Activated effector memory CD4-positive, alpha-beta T cell treated with Interleukin-2 at 50 U/mL for 16 hours (primary cell): ENCODE data around the gene CDH5.

Experiments used
- DNase-seq: peaks from one replicate; pipeline ENCODE4 v3.0.0-alpha.2; 2020

Gene CDH5

DNA sequence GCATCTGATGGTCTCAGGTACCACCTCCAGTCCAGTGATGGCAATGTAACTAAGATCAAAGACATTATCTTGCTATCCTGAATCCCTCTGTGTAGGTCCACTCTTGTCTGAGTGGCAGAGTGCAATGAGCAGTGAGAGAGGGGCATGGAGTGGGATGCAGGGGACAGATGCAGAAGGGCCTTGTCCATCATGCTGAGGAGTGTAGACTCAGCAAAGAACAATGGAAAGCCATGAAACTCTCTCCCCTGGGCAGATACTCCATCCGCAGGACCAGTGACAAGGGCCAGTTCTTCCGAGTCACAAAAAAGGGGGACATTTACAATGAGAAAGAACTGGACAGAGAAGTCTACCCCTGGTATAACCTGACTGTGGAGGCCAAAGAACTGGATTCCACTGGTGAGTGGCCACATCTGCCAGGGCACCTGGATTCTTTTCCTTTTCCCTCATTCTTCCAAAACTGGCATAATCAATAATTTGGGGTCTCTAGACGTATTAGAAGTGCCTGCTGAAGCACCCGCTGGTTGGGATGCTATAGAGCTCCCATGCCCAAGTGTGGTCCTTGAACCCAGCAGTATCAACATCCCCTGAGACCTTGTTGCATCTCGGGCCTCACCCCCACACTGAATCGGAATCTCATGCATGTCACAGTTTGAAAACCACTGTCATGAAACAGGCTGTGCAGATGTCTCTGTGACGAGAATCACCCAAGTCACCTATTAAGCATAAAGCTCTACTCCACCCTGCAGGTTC is 29.5 kb downstream of the CDH5 start:
- no peak for DNase-seq

DNA sequence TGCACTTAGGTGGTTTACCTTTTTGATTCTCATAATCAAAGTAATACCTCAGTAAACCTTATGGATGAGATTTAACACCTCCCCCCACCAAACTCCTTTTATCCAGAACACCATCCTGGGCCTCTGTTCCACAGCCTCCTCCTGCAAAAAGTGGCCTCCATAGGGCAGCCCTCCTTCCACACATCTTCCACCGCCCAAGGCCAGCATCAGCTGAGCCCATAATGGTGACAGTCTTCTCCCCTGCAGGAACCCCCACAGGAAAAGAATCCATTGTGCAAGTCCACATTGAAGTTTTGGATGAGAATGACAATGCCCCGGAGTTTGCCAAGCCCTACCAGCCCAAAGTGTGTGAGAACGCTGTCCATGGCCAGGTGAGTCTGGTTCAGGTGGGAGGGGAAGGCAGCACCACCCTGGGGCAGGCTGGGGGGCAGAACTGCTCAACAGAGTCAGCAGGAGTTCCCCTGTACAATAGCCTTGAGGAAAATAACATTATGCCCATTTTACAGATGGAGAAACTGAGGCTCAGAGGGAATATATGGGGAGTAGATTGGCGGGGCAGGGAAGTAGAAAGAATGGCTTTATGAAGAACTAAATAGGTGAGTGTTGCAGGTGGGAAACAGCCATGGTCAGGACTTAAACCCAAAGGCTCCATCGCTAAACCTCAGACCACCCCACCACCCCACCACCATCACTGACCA is 31.4 kb downstream of the CDH5 start:
- DNase-seq = no peak

DNA sequence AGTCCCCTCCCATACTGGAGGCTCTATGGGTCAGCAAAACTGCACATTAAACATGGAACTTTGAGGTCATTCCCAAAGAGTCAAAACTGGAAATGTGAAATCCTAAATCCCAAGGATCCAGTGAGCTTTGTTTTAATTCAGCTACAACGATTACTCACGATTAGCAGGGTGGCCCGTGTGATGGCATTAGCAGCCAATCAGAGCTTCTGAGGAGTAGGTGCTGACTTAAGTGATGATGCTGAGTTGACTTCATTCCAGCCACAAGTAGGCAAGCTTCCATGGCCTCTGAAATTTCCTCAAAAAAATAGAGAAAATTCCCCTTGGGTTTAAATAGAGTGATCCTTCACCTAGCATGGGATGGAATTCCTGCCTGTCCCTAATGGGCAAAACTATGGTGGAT is 32.5 kb downstream of the CDH5 start:
- no peak for DNase-seq

DNA sequence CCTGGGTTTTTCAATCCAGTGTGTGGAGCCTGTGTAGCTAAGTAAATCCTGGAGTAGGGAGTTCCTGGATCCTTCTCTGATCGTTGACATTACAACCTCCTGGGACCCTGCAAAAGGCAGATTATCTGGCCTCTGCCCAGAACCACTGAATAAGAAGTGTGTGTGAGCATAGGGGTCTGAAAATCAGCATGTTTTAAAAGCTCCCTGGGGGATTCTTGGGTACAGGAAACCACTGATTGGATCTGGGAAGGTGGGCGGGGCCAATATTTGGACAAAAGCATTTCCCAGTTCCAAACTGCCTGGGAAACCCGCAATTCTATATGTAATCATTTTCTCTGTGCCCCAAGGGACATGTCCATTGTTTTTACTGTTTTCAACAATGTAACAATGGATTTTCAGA is 33.4 kb downstream of the CDH5 start:
- no peak for DNase-seq

DNA sequence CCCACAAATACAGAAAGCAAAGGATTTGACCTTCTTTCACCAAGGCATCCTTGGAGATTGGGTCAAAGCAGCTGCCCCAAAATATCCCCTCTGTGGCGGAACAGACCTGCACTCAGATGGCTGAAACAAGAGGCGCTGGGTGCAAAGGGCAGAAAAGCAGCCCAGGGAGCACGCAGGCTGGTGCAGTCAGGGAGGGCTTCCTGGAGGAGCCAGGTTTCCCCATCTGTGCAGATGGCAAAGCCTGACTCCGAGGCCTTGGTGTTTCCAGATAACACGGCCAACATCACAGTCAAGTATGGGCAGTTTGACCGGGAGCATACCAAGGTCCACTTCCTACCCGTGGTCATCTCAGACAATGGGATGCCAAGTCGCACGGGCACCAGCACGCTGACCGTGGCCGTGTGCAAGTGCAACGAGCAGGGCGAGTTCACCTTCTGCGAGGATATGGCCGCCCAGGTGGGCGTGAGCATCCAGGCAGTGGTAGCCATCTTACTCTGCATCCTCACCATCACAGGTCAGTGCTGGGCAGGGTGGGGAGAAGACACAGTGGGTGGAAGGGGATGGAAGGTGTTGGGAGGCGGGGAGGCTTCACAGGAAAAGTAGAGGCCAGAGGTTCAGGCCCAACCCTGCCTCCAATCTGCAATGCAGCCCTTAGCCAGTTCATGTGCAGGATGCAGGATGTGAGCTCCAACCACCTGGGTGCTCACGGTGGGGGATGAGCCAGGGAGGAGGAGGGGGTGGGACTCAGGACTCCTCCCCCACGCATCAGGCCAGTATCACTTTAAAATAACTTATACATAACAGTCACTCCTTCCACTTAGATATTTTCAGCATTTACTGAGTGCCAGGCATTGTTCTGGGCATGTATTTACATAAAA is 34.3 kb downstream of the CDH5 start:
- no peak for DNase-seq

DNA sequence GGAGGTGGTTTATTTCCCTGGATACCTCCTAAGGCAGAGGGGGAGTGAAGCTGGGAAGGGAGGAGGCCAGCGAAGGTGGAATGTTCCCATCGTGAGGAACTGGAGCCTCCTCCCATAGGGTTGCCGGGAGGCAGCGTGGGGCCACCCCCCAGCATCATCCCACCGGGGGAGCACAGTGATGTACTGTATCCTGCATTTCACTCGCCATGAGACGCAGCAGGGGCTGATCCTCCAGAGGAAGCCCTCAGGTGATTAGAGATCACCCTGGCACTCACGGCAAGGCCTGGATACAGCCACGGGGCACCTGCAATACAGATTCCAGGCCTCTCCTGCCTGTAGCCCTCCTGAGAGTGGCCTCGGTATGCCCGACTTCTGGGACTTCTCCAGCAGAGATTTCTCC is 35.1 kb downstream of the CDH5 start:
- no peak for DNase-seq

DNA sequence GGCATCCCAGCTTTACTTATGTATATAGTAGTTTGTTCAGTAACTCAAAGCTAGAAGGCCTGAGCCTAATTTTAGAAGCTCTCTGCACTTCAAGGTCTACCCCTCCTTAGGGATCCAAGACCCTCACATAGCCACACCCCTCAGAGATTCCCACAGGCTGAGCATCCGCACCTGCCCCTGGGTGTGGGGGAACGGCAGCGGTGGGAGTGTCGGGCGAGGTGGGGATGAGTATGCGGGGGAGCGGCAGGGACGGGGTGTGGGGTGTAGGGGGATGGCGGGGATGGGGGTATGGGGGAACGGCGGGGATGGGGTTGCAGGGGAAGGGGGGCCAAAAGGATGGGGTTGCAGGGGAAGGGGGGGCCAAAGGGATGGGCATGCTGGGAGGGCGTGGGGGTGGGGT is 35.7 kb downstream of the CDH5 start:
- DNase-seq = no peak

GRCh38 chr16:66402591-66403230 is 36.2 kb downstream of the CDH5 start:
- DNase-seq = no peak

- no peak for DNase-seq
Observed at GRCh38 chr16:66403531-66404145, 37.1 kb downstream of the CDH5 start.

GRCh38 chr16:66405057-66405783 is 38.7 kb downstream of the CDH5 start:
- no peak for DNase-seq

- DNase-seq = peak; percentile 75
Observed at GRCh38 chr16:66406534-66407221, 40.2 kb downstream of the CDH5 start.

- DNase-seq = no peak
Observed at GRCh38 chr16:66408163-66409048, 41.9 kb downstream of the CDH5 start.

- no peak for DNase-seq
Observed at GRCh38 chr16:66409156-66409555, 42.7 kb downstream of the CDH5 start.

- DNase-seq = no peak
Observed at GRCh38 chr16:66412182-66412581, 45.7 kb downstream of the CDH5 start.

GRCh38 chr16:66414891-66415290 is 48.4 kb downstream of the CDH5 start:
- no peak for DNase-seq

DNA sequence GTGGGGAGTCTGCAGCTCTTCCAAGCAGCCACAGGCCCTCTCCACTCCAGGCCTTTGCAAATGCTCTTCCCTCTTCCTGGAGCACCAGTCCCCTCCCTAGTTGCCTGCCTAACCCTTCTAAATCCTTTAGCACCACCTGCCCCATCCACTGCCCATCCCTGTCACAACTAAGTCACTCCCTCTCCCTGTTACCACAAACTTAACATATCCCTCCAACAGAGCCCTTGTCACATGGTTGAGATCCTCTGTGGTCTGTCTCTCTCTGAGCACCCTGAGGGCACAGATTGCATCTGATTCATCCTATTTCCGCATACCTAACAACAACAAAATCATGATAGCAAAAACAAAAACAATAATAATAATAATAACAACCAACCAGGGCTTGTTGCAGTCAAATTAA is 49.6 kb downstream of the CDH5 start:
- no peak for DNase-seq

GRCh38 chr16:66416939-66417700 is 50.6 kb downstream of the CDH5 start:
- no peak for DNase-seq

- DNase-seq = no peak
Observed at GRCh38 chr16:66418165-66418962, 51.9 kb downstream of the CDH5 start.

- no peak for DNase-seq
Observed at GRCh38 chr16:66419527-66419926, 53.0 kb downstream of the CDH5 start.
